Endothelial cell of umbilical vein (primary cell): ENCODE measurements around the gene CLIC5. TPM values are rescaled to one million over a fixed set of nuclear protein-coding genes. Genes with fewer than 3 reads are reported as not detected.

Experiments used
- BruUV-seq: library from RNA; stranded (reverse); fragments of 400-500 nt; replicated peaks from 2 replicates; lab custom pipeline; 2021; lab: Mats Ljungman, UMichigan
- CTCF ChIA-PET: fragments of 300-600, 350-600 bp; sonication (Branson Sonifier 250); formaldehyde crosslinking; loops from one replicate; lab custom pipeline; 2021; ENCODE audit warnings: antibody characterized with exemption, inconsistent platforms; lab: Charles Lee
- POLR2A ChIA-PET: fragments of 300-600, 350-600 bp; sonication (Branson Sonifier 250); formaldehyde crosslinking; loops from one replicate; lab custom pipeline; 2021; ENCODE audit warnings: antibody characterized with exemption, inconsistent platforms; lab: Charles Lee
- DNase-seq: peaks from one replicate; pipeline ENCODE4 v3.0.0-alpha.2; 2011; ENCODE audit warnings: low read depth, low spot score
- FAIRE-seq: peaks from 2 replicates; lab custom pipeline; 2011; peaks lifted over from hg19 to GRCh38; lab: Jason Lieb, UNC
- H2AFZ ChIP-seq: 2 replicates; pipeline ENCODE4 v1.6.0; 2012; ENCODE audit warnings: low read depth, low read length, control low read depth, inconsistent platforms
- H3K27ac ChIP-seq: 2 replicates; pipeline ENCODE4 v1.5.1; 2011; ENCODE audit warnings: low read depth, mild to moderate bottlenecking, control low read depth, low read length, moderate library complexity; ENCODE audit not compliant: insufficient read depth
- H3K27me3 ChIP-seq, 2 experiments: 2 replicates each; pipeline versions ENCODE4 v1.6.0 to v1.6.1; 2011; ENCODE audit warnings: low read length in 2 of 2, mixed read lengths in 1 of 2; ENCODE audit not compliant: control insufficient read depth in 2 of 2, insufficient read depth in 2 of 2
- H3K36me3 ChIP-seq, 2 experiments: 2 replicates in 1 of 2; 3 replicates in 1 of 2; pipeline ENCODE4 v1.5.1; 2011; ENCODE audit warnings: low read length in 2 of 2, mild to moderate bottlenecking in 1 of 2, moderate library complexity in 1 of 2; ENCODE audit not compliant: control insufficient read depth in 2 of 2, insufficient read depth in 2 of 2; ENCODE audit errors: extremely low read depth in 1 of 2
- H3K4me1 ChIP-seq: 3 replicates; pipeline ENCODE4 v1.5.1; 2011; ENCODE audit warnings: mild to moderate bottlenecking, low read length; ENCODE audit not compliant: control insufficient read depth, insufficient read depth; ENCODE audit errors: extremely low read depth
- H3K4me2 ChIP-seq: 2 replicates; pipeline ENCODE4 v1.6.1; 2011; ENCODE audit warnings: low read length, control low read depth, mixed read lengths; ENCODE audit not compliant: insufficient read depth
- H3K4me3 ChIP-seq, 3 experiments: fragments of 200-600 bp in 1 of 3; sonication (generic), shearing (Covaris generic) in 1 of 3; replicated peaks in 1 of 3; 2 replicates each; pipeline ENCODE4 v1.5.1; 2011 to 2016; ENCODE audit warnings: control low read depth in 3 of 3, low read length in 3 of 3, mild to moderate bottlenecking in 2 of 3, inconsistent platforms in 1 of 3, low read depth in 1 of 3, moderate library complexity in 1 of 3; ENCODE audit not compliant: insufficient read depth in 1 of 3
- H3K79me2 ChIP-seq: 2 replicates; pipeline ENCODE4 v1.6.0; 2012; ENCODE audit warnings: low read length, inconsistent platforms; ENCODE audit not compliant: control insufficient read depth, insufficient read depth
- H3K9ac ChIP-seq: replicated peaks from 2 replicates; pipeline ENCODE3; 2011; ENCODE audit warnings: low read length, control low read depth; ENCODE audit not compliant: insufficient read depth; ENCODE audit errors: extremely low read depth
- H3K9me1 ChIP-seq: replicated peaks from 3 replicates; pipeline ENCODE4 v1.6.0; 2011; ENCODE audit warnings: mild to moderate bottlenecking, low read length; ENCODE audit not compliant: control insufficient read depth, insufficient read depth; ENCODE audit errors: extremely low read depth
- H3K9me3 ChIP-seq: replicated peaks from 2 replicates; pipeline ENCODE4 v1.5.1; 2012; ENCODE audit warnings: low read length, inconsistent platforms; ENCODE audit not compliant: control insufficient read depth, insufficient read depth
- H4K20me1 ChIP-seq: replicated peaks from 2 replicates; pipeline ENCODE3; 2011; ENCODE audit warnings: mild to moderate bottlenecking, low read length; ENCODE audit not compliant: control insufficient read depth, insufficient read depth; ENCODE audit errors: extremely low read depth
- CTCF ChIP-seq, 2 donors: IDR thresholded peaks; 1 replicate in 1 of 2; 2 replicates in 1 of 2; pipeline ENCODE4 v1.5.1; 2011; ENCODE audit warnings: low read length in 2 of 2, mild to moderate bottlenecking in 2 of 2, moderate library complexity in 2 of 2, control low read depth in 1 of 2, inconsistent platforms in 1 of 2, low read depth in 1 of 2; ENCODE audit not compliant: insufficient read depth in 1 of 2; ENCODE audit errors: extremely low read depth in 1 of 2
- EZH2 ChIP-seq: IDR thresholded peaks from 2 replicates; pipeline ENCODE4 v1.6.1; 2012; ENCODE audit warnings: borderline replicate concordance, low read depth, mild to moderate bottlenecking, moderate library complexity, low read length, inconsistent platforms; ENCODE audit not compliant: severe bottlenecking
- FOS ChIP-seq: IDR thresholded peaks from 2 replicates; pipeline ENCODE4 v1.6.1; 2011; ENCODE audit warnings: mild to moderate bottlenecking, low read length, moderate library complexity, borderline replicate concordance; ENCODE audit not compliant: insufficient read depth
- GATA2 ChIP-seq: IDR thresholded peaks from 2 replicates; pipeline ENCODE4 v1.7.0; 2011; ENCODE audit warnings: low read depth, mild to moderate bottlenecking, moderate library complexity, mixed read lengths, low read length; ENCODE audit not compliant: insufficient read length, insufficient read depth
- JUN ChIP-seq: IDR thresholded peaks from 2 replicates; pipeline ENCODE4 v1.6.1; 2011; ENCODE audit warnings: borderline replicate concordance, low read depth; ENCODE audit not compliant: insufficient read length, insufficient read depth
- MAX ChIP-seq: IDR thresholded peaks from 2 replicates; pipeline ENCODE4 v1.6.1; 2011; ENCODE audit not compliant: insufficient read depth, insufficient read length
- MYC ChIP-seq: IDR thresholded peaks from one replicate; pipeline ENCODE4 v1.6.1; 2011; ENCODE audit warnings: mild to moderate bottlenecking, low read depth, low read length
- POLR2A ChIP-seq: IDR thresholded peaks from 2 replicates; pipeline ENCODE4 v1.6.1; 2012; ENCODE audit warnings: low read depth, mild to moderate bottlenecking, control low read depth, low read length
- POLR2AphosphoS5 ChIP-seq: IDR thresholded peaks from 2 replicates; pipeline ENCODE4 v1.6.1; 2012; ENCODE audit warnings: low read depth, mild to moderate bottlenecking, control low read depth, low read length, moderate library complexity; ENCODE audit not compliant: insufficient read depth
- dilution Hi-C: fragments of 300-500 bp; cut with MboI; formaldehyde crosslinking; loops from one replicate; pipeline ENCODE4 v1.15.0; 2019; ENCODE audit warnings: low sequenced_read_pairs; ENCODE audit not compliant: extremely low pct_ligation_motif_present
- intact Hi-C: fragments of 100-400 bp; cut with micrococcal nuclease; formaldehyde crosslinking; loops from one replicate; pipeline ENCODE4 v1.10.0; 2022
- polyA plus RNA-seq, 4 experiments: library from polyadenylated mRNA; depleted of rRNA in 3 of 4; stranded (reverse) in 3 of 4; unstranded in 1 of 4; fragments of >200 nt; gene quantifications; 2 replicates each; pipeline versions ENCODE4 v1.2.1 to v1.2.3, GENCODE V29; 2011 to 2012; ENCODE audit warnings: missing spikeins in 1 of 4
- total RNA-seq: library from RNA; stranded (reverse); gene quantifications from 2 replicates; pipeline ENCODE4 v1.2.3, GENCODE V29; 2021

The CLIC5 gene
- total and polyA plus RNA-seq, 2 donors (not counting 3 experiments of a cell fraction or from before 2014, with no cell fraction given): 0.07 TPM; not detected in 1

GRCh38 chr6:45920819-45921511 lies 94.7 kb downstream of the CLIC5 start:
- POLR2A ChIA-PET: no interaction called here
- dilution Hi-C loops: no loop called here

More at GRCh38 chr6:45920819-45921511, 94.7 kb downstream of the CLIC5 start:
- TF ChIP-seq CTCF (IDR thresholded peaks at IDR 0.05; ENCODE audit: extremely low read depth in 1 of 2, insufficient read depth in 1 of 2, low read depth in 1 of 2, low read length in 2 of 2): no peak
- no peak for TF ChIP-seq POLR2AphosphoS5
- TF ChIP-seq EZH2: no peak
- TF ChIP-seq FOS: no peak
- TF ChIP-seq GATA2: no peak
- TF ChIP-seq MYC: no peak
- TF ChIP-seq MAX: no peak
- no peak for TF ChIP-seq JUN
- no peak for TF ChIP-seq POLR2A
- Histone ChIP-seq H3K9me1 (no peaks in the 10 kb centered on the region), H3K27ac (no peak overlapping the region), H3K4me2 (no peak overlapping the region), H4K20me1 (no peaks in the 10 kb centered on the region), H2AFZ (no peak overlapping the region), H3K79me2 (no peaks in the 10 kb centered on the region), H3K9me3 (no peaks in the 10 kb centered on the region), H3K36me3 (no peaks in the 10 kb centered on the region), H3K4me1 (no peaks in the 10 kb centered on the region), H3K9ac (no peak overlapping the region), H3K27me3 (peaks cover 0 to 4% of the 10 kb centered on the region in 2 experiments), H3K4me3 (no peak overlapping the region)
- CTCF ChIA-PET: interaction anchor here (1.0 to 10.5 kb wide), 8 partner anchors 10 to 1451 kb away, joined by 3 to 302 read pairs (median 36); no protein-coding TSS in a partner anchor
- FAIRE-seq (no peak), DNase-seq (no peak)
- intact Hi-C loops: loop anchor here (5.0 kb wide), 1 partner anchor 844 kb away; no protein-coding TSS in a partner anchor
- BruUV-seq: no TSS peak
